ENCODE results near the gene BANP.
"Not testable (repeated sequence)": the region's sequence is repeated elsewhere in the genome, so short reads cannot be mapped to it uniquely, and the experiment has no call there.

Gene BANP

DNA sequence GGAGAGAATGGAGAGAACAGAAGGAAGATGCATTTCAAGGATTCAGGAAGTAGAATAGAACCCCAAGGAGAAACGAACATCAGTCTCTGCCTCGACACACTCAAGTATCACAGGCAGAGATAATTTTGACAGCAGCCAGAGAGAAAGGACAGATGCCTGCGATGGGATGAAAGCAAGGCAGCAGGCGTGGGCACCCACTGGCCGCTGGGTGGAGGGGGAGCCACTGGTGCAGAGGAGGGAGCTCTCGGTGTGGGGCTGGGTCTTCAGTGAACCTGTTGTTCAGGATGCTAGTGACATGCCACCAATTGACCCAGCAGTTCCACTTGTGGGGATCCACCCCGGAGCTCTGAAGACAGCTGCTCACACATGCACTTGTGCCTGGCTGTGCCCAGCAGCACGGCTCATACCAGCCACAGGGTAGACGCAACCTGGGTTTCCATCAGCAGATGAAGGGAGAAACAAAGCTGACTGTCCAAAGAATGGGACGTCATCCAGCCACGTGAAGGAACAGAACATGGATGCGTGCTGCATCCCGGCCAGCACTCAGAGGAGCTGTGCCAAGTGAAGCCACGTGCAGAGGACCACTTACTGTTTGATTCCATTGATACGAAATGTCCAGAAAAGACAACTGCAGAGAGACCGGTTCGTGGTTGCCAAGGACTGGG, 127.0 kb downstream of the BANP start:
- Mint-ChIP-seq H3K27me3 (no peaks in the 10 kb centered on the region), H3K4me3 (no peak overlapping the region), H3K9me3 (no peaks in the 10 kb centered on the region), H3K36me3 (ENCODE audit: insufficient read depth) (peaks cover 26% of the 10 kb centered on the region), H3K27ac (no peak overlapping the region), H3K4me1 (ENCODE audit: low read depth in 2 of 2) (no peaks in the 10 kb centered on the region)
- ATAC-seq (replicated peaks): no peak
- DNase-seq: no peak

DNA sequence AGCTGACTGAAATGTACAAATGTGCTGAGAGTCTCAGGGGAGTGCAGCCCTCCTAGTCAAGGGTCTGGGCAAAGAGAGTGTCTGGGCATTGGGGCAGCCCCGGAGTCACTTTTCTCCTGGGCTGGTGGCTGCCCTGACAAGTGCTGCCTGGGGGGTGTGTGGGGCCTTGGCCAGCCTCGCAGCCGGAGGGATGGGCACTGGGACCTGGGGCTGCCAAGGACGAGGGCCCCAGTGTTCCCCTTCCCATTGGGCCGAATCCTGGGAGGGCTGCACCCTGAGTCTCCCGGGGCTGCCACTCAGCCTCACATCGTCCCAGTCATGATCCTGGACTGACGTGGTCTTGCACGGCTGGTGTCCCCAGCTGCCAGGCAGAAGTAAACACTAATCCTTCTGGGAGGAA, 132.3 kb downstream of the BANP start:
- ATAC-seq (replicated peaks): no peak

DNA sequence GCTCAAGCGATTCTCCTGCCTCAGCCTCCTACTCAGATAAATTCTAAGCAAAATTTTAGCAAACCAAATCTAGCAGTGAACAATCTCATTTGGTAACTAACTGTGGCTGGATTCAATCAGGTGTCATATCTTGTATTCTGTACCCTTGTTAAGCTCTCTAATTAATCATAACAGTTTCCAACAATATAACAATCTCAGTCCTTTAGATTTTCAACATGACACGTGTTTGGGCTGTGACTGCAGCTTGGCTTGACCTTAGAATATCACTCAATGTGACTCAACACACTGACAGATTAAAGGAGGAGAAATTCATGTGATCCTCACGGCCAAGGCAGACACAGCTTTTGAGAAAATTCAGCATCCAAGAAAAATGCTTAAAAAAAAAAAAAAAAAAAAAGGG, 133.6 kb downstream of the BANP start:
- Mint-ChIP-seq H3K4me1 (ENCODE audit: low read depth in 2 of 2) (no peaks in the 10 kb centered on the region), H3K36me3 (ENCODE audit: insufficient read depth) (peaks cover 12% of the 10 kb centered on the region), H3K27ac (no peak overlapping the region), H3K27me3 (no peaks in the 10 kb centered on the region), H3K9me3 (no peaks in the 10 kb centered on the region), H3K4me3 (no peak overlapping the region)
- DNase-seq: no peak
- ATAC-seq (replicated peaks): no peak

More for the DNA sequence above, 132.3 kb downstream of the BANP start:
- Mint-ChIP-seq H3K4me1 (ENCODE audit: low read depth in 2 of 2) (no peaks in the 10 kb centered on the region), H3K4me3 (no peak overlapping the region), H3K9me3 (no peaks in the 10 kb centered on the region), H3K27ac (no peak overlapping the region), H3K36me3 (ENCODE audit: insufficient read depth) (peaks cover 18% of the 10 kb centered on the region), H3K27me3 (no peaks in the 10 kb centered on the region)
- no peak for DNase-seq

GRCh38 chr16:88086571-88087516, 135.6 kb downstream of the BANP start:
- no peaks in the 10 kb centered on the region for H3K27me3 Mint-ChIP-seq
- ATAC-seq (replicated peaks) (no peak), DNase-seq (no peak)
- no peaks in the 10 kb centered on the region for H3K9me3 Mint-ChIP-seq
- H3K27ac Mint-ChIP-seq: no peak overlapping the region
- peaks cover 6% of the 10 kb centered on the region for H3K36me3 Mint-ChIP-seq (ENCODE audit: insufficient read depth)
- no peaks in the 10 kb centered on the region for H3K4me1 Mint-ChIP-seq (ENCODE audit: low read depth in 2 of 2)
- no peak overlapping the region for H3K4me3 Mint-ChIP-seq

- DNase-seq (no peak), ATAC-seq (replicated peaks) (no peak)
- no peak overlapping the region for H3K27ac Mint-ChIP-seq
- H3K4me1 Mint-ChIP-seq (ENCODE audit: low read depth in 2 of 2): no peaks in the 10 kb centered on the region
- H3K4me3 Mint-ChIP-seq: no peak overlapping the region
- H3K36me3 Mint-ChIP-seq (ENCODE audit: insufficient read depth): peaks cover 6% of the 10 kb centered on the region
- H3K27me3 Mint-ChIP-seq: no peaks in the 10 kb centered on the region
- H3K9me3 Mint-ChIP-seq: no peaks in the 10 kb centered on the region
These were observed 136.3 kb downstream of the BANP start for GRCh38 chr16:88087517-88087877.

GRCh38 chr16:88088161-88088581, 136.9 kb downstream of the BANP start:
- H3K4me3 Mint-ChIP-seq: no peak overlapping the region
- DNase-seq (no peak), ATAC-seq (replicated peaks) (no peak)
- H3K9me3 Mint-ChIP-seq: no peaks in the 10 kb centered on the region
- no peak overlapping the region for H3K27ac Mint-ChIP-seq
- H3K36me3 Mint-ChIP-seq (ENCODE audit: insufficient read depth): peaks cover 3% of the 10 kb centered on the region
- no peaks in the 10 kb centered on the region for H3K27me3 Mint-ChIP-seq
- no peaks in the 10 kb centered on the region for H3K4me1 Mint-ChIP-seq (ENCODE audit: low read depth in 2 of 2)

DNA sequence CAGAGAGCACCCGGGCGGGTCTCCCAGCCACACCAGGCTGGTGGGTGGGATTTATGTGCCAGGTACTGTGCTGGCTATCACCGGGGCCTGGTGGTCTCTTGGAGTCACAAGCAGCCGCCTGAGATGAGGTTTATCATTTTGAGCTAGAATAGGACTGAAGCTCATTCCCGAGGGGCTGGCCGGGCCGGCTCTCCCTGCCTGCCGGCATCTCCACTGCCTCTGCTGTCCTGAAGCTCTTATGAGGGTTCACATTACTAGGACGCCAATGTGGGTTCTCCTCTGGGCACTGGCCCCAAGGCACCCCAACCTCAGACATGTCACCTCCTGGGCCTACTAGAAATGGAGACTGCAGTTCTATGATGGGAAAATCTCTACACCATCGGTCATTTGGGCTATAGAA, 137.4 kb downstream of the BANP start:
- DNase-seq; H3K27ac Mint-ChIP-seq; H3K4me3 Mint-ChIP-seq; ATAC-seq (replicated peaks); H3K4me1 Mint-ChIP-seq (ENCODE audit: low read depth in 2 of 2); H3K9me3 Mint-ChIP-seq; H3K36me3 Mint-ChIP-seq (ENCODE audit: insufficient read depth); H3K27me3 Mint-ChIP-seq: not testable (repeated sequence)

GRCh38 chr16:88089071-88089470, 137.8 kb downstream of the BANP start:
- not testable (repeated sequence) for H3K36me3 Mint-ChIP-seq (ENCODE audit: insufficient read depth); H3K4me3 Mint-ChIP-seq; H3K27me3 Mint-ChIP-seq; DNase-seq; H3K4me1 Mint-ChIP-seq (ENCODE audit: low read depth in 2 of 2); ATAC-seq (replicated peaks); H3K9me3 Mint-ChIP-seq; H3K27ac Mint-ChIP-seq

GRCh38 chr16:88089632-88090376, 138.6 kb downstream of the BANP start:
- not testable (repeated sequence) for H3K4me3 Mint-ChIP-seq; H3K36me3 Mint-ChIP-seq (ENCODE audit: insufficient read depth); H3K9me3 Mint-ChIP-seq; DNase-seq; ATAC-seq (replicated peaks); H3K27me3 Mint-ChIP-seq; H3K4me1 Mint-ChIP-seq (ENCODE audit: low read depth in 2 of 2)
- H3K27ac Mint-ChIP-seq: peak overlapping the region in 1 of 2 donors; percentile 62

DNA sequence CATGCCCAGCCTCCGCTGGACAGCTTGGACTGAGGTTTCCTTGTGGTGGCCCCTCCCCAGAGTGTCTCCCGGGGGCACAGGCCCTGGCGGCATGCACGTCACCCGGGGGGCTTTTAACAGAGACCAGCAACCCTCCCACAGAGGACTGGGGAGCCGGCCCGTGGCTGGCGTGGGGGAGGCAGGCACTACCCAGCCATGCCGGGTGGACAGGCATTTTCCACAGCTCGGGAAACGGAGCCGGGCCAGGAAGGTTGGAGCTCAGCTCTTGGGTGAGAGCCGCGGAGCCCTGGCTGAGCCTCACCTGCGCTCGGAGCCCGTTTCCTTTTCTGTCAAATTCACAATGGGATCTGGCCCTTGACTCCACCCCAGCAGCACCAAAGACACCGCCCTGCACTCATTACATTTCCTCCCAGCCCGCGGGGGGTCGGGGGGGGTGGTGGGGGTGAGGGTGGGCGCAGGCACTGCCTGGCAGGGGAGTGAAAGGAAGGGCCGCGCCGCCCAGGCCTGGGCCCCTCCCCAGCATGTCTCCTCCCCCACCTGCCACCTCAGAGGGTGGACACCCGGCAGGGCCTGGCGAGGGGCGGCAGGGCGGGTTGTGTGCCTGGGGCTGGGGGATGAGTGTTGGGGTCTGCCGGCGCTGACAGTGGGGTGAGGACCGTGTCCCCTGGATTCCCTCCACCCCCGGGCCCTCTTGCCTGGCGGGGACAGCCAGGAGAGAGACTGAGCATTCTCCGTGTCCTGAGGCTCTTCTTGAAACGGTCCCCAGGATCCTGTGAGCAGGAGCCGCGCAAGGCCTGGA, 139.3 kb downstream of the BANP start:
- not testable (repeated sequence) for DNase-seq; H3K27ac Mint-ChIP-seq; H3K27me3 Mint-ChIP-seq; H3K4me3 Mint-ChIP-seq; H3K36me3 Mint-ChIP-seq (ENCODE audit: insufficient read depth); H3K4me1 Mint-ChIP-seq (ENCODE audit: low read depth in 2 of 2); H3K9me3 Mint-ChIP-seq; ATAC-seq (replicated peaks)

DNA sequence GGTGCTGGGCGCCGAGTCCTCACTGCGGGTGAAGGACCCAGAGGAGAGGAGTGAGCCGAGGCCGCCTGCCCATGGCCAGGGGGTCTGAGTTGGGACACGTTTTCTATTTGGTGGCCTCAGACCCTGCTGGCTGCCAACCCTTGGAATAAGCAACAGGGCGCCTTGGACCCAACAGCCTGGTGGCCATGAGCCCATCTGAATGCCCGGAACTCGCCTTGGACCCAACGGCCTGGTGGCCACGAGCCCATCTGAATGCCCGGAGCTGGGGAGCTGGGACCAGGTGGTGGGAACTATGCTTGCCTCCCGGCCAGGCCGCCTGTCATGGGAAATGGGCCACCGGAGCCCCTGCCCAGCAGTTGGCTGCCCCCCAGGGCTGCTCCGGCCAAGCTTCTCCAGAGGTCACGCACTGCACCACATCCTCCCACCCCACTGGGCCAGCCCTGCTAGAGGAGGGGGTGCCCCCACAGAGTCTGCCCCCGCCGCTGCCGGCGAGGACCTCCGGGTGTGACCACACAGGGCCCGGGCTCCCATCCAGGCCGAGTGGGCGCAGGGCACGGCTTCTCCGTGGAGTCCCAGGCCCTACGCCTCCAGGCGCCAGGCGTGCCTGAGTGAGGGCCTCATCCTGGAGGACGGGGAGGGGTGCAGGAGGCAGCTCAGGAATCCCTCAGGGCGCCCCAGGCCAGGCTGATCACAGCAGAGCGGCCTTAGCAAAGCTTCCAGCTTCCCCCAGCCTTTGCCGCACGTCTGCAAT, 140.2 kb downstream of the BANP start:
- H3K27ac Mint-ChIP-seq; H3K36me3 Mint-ChIP-seq (ENCODE audit: insufficient read depth); H3K4me1 Mint-ChIP-seq (ENCODE audit: low read depth in 2 of 2); DNase-seq; H3K4me3 Mint-ChIP-seq; ATAC-seq (replicated peaks); H3K9me3 Mint-ChIP-seq; H3K27me3 Mint-ChIP-seq: not testable (repeated sequence)

- H3K36me3 Mint-ChIP-seq (ENCODE audit: insufficient read depth); H3K4me1 Mint-ChIP-seq (ENCODE audit: low read depth in 2 of 2); H3K4me3 Mint-ChIP-seq; DNase-seq; H3K27me3 Mint-ChIP-seq; H3K27ac Mint-ChIP-seq; H3K9me3 Mint-ChIP-seq; ATAC-seq (replicated peaks): not testable (repeated sequence)
These were observed 140.7 kb downstream of the BANP start for GRCh38 chr16:88091972-88092302.

All from effector memory CD8-positive, alpha-beta T cell (primary cell).